Measurements from ENCODE around the gene FKBP9.
A peak's percentile ranks its signal among the peaks of the same experiment; 100 is the strongest.

The FKBP9 gene

GRCh38 chr7:32941181-32941580 is 16.1 kb upstream of the FKBP9 start:
- no peak for DNase-seq (ENCODE audit: low read depth)
- no peak overlapping the region for H3K4me3 ChIP-seq (ENCODE audit: low read depth, low read length)
- no peak for TF ChIP-seq CTCF (IDR thresholded peaks at IDR 0.05; ENCODE audit: control insufficient read depth, extremely low read depth, insufficient read depth)

GRCh38 chr7:32941681-32942414 is 15.4 kb upstream of the FKBP9 start:
- DNase-seq (ENCODE audit: low read depth), result no peak
- no peak overlapping the region for H3K4me3 ChIP-seq (ENCODE audit: low read depth, low read length)
- TF ChIP-seq CTCF (IDR thresholded peaks at IDR 0.05; ENCODE audit: control insufficient read depth, extremely low read depth, insufficient read depth), result no peak

- H3K4me3 ChIP-seq (ENCODE audit: low read depth, low read length), result no peak overlapping the region
- TF ChIP-seq CTCF (IDR thresholded peaks at IDR 0.05; ENCODE audit: control insufficient read depth, extremely low read depth, insufficient read depth), result peak; percentile 68
- no peak for DNase-seq (ENCODE audit: low read depth)
Observed at GRCh38 chr7:32942415-32943251, 14.6 kb upstream of the FKBP9 start.

GRCh38 chr7:32943252-32944030 is 13.8 kb upstream of the FKBP9 start:
- no peak overlapping the region for H3K4me3 ChIP-seq (ENCODE audit: low read depth, low read length)
- DNase-seq (ENCODE audit: low read depth), result no peak
- no peak for TF ChIP-seq CTCF (IDR thresholded peaks at IDR 0.05; ENCODE audit: control insufficient read depth, extremely low read depth, insufficient read depth)

- DNase-seq (ENCODE audit: low read depth), result no peak
- no peak overlapping the region for H3K4me3 ChIP-seq (ENCODE audit: low read depth, low read length)
- no peak for TF ChIP-seq CTCF (IDR thresholded peaks at IDR 0.05; ENCODE audit: control insufficient read depth, extremely low read depth, insufficient read depth)
Observed at GRCh38 chr7:32947420-32947983, 9.7 kb upstream of the FKBP9 start.

GRCh38 chr7:32948202-32948601 is 9.0 kb upstream of the FKBP9 start:
- DNase-seq (ENCODE audit: low read depth), result no peak
- no peak overlapping the region for H3K4me3 ChIP-seq (ENCODE audit: low read depth, low read length)
- no peak for TF ChIP-seq CTCF (IDR thresholded peaks at IDR 0.05; ENCODE audit: control insufficient read depth, extremely low read depth, insufficient read depth)

Measured in LNCaP clone FGC (cell line).